Mesodermal cell (in vitro differentiated cells): ENCODE results near the gene EBF4.

Experiments
- H3K27ac ChIP-seq: 2 replicates; pipeline ENCODE4 v1.7.0; 2013; ENCODE audit warnings: mild to moderate bottlenecking, low read depth, low read length, moderate library complexity; ENCODE audit not compliant: severe bottlenecking
- H3K36me3 ChIP-seq: 2 replicates; pipeline ENCODE4 v1.7.1; 2013; ENCODE audit warnings: mild to moderate bottlenecking, low read length, moderate library complexity; ENCODE audit not compliant: control insufficient read depth, insufficient read depth
- H3K4me1 ChIP-seq: one replicate; pipeline ENCODE4 v1.7.1; 2013; ENCODE audit warnings: mild to moderate bottlenecking, low read length; ENCODE audit not compliant: insufficient read depth, control insufficient read depth, poor library complexity, severe bottlenecking
- H3K4me3 ChIP-seq: 2 replicates; pipeline ENCODE4 v1.7.0; 2013; ENCODE audit warnings: low read length, control low read depth, mild to moderate bottlenecking; ENCODE audit not compliant: insufficient read depth, poor library complexity, severe bottlenecking; ENCODE audit errors: extremely low read depth
- H3K9me3 ChIP-seq: 2 replicates; pipeline ENCODE4 v1.7.1; 2013; ENCODE audit warnings: mild to moderate bottlenecking, low read length, moderate library complexity; ENCODE audit not compliant: control insufficient read depth
- WGBS, 2 experiments: methylation state at CpG; one replicate each; pipeline ENCODE4 v1.1.5; 2013; ENCODE audit warnings: missing lambda C conversion rate in 2 of 2; ENCODE audit not compliant: insufficient coverage in 2 of 2; 5-methylcytosine and 5-hydroxymethylcytosine counted together

The EBF4 gene

DNA sequence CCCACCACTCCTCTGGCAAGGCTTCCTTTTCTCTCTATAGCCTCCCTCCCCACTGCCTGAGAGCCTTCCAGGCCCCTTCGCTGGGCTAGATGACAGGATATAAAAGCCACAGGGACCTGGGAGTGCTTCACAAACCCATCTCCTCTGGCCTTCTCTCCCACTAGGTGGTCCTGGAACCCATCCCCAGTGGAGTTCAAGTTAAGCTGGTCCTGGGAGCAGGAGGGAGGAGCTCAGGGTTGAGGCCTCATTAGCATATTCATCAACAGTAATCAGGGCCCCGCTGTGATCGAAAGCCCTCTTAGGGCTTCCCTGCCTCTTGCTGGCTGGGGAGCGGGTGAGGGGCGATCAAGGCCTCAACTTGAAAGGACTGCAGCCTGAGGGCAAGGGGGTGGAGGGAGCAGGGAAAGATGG, 9.1 kb downstream of the EBF4 start:
- Histone ChIP-seq H3K4me3 (no peak overlapping the region), H3K27ac (no peak overlapping the region), H3K9me3 (no peaks in the 10 kb centered on the region), H3K36me3 (no peaks in the 10 kb centered on the region), H3K4me1 (peaks cover 4% of the 10 kb centered on the region)
- 0 to 25% methylated on average over 2 to 3 of the region's 5 CpGs for WGBS, 2 experiments

DNA sequence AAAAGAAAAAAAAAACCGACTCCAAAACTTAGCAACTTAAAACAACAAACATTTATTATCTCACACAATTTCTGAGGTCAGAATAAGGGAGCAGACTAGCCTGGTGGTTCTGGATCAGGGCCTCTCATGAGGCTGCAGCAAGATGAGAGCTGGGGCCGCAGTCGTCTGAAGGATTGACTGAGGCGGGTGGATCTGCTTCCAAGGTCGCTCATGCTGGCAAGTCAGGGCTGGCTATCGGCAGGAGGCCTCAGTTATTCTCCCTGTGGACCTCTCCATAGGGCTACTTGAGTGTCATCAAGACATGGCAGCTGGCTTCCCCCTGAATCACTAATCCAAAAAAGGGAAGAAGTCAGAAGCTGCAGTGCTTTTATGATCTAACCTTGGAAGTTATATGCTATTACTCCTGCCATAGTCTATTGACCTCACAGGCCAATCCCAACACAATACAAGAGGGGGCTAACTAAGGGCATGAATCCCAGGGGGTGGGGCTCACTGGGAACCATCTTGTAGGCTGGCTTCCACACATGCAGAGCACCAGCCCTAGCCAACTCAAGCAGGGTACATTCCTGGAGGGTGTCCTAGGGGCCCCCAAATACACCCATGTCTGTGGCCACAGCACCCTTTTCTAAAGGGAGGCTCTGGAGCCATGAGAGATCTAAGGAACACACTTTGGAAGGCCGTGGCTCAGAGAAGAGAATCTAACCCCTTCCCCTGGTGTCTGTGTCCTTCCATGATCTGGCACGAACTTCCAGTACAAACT, 11.3 kb downstream of the EBF4 start:
- Histone ChIP-seq H3K27ac (no peak overlapping the region), H3K4me1 (peaks cover 4% of the 10 kb centered on the region), H3K9me3 (no peaks in the 10 kb centered on the region), H3K4me3 (no peak overlapping the region), H3K36me3 (no peaks in the 10 kb centered on the region)
- WGBS, 2 experiments, result 87 to 90% methylated on average over 6 to 7 of the region's 8 CpGs

DNA sequence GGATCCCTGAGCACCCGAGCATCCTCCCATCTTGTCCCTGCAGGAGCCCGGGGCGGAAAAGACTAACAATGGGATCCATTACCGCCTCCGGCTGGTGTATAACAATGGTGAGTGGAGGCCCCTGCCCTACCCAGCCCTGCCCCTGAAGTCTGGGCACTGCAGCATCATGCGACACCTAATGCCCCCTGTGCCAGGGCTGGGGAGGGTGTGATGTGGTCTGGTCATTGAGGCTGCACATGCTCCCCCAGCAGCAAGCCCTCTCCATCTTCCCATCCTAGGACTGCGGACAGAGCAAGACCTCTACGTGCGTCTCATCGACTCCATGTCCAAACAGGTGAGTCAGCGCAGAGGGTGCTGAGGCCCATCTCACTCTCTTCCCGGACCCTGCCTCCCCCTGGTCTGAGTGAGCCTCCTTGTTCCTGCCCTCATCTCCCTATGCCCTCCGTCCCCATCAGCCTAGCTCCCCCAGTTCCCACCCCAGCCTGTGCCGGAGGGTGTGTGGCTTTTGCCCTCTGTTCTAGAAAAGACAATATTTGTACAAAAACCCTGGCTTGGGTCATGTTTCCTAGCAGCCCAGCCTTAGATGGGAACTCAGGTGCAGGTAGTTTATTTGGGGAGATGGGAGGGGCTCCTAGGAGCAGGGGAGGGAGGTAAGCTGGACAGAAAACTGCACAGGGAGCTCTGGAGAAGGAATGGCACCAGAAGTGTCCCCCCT, 13.5 kb downstream of the EBF4 start:
- Histone ChIP-seq H3K9me3 (no peaks in the 10 kb centered on the region), H3K4me1 (peaks cover 4% of the 10 kb centered on the region), H3K36me3 (no peaks in the 10 kb centered on the region), H3K4me3 (no peak overlapping the region), H3K27ac (no peak overlapping the region)
- 80 to 86% methylated on average over 11 of the region's 14 CpGs for WGBS, 2 experiments

DNA sequence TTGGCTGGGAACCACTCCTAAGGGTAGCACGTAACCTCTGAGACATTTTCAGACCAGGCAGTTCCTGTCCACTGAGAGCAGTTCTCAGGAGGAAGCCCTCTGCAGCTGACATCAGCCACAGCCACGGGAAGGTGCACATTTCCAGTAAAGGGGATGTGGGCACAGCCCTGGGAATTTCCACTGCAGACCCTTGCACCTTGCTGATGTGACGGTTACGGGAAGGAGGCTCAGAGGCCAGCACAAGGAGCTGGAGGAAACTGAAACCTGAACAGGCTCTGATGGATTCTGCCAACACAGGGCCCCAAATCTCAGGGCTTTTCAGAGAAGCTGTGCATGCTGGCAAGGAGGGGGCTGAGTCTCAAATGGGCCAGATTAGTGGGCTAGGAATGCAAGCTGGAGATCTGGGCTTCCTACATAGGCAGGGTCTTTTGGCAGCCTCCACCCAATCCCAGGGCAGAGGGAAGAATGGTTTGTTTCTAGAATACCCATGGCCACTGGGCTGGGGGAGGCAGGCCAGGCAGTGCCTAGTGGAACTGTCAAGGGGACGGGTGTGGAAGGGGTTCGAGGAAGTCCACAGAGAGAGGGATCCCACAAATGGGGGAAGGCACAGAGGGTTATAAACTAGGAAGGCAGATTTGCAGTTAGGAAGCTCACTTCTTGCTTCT, 14.2 kb downstream of the EBF4 start:
- H3K36me3 ChIP-seq, result no peaks in the 10 kb centered on the region
- H3K4me1 ChIP-seq, result no peaks in the 10 kb centered on the region
- WGBS, 2 experiments, result 81 to 83% methylated on average over 4 to 6 of the region's 6 CpGs
- no peak overlapping the region for H3K27ac ChIP-seq
- no peak overlapping the region for H3K4me3 ChIP-seq
- H3K9me3 ChIP-seq, result no peaks in the 10 kb centered on the region

DNA sequence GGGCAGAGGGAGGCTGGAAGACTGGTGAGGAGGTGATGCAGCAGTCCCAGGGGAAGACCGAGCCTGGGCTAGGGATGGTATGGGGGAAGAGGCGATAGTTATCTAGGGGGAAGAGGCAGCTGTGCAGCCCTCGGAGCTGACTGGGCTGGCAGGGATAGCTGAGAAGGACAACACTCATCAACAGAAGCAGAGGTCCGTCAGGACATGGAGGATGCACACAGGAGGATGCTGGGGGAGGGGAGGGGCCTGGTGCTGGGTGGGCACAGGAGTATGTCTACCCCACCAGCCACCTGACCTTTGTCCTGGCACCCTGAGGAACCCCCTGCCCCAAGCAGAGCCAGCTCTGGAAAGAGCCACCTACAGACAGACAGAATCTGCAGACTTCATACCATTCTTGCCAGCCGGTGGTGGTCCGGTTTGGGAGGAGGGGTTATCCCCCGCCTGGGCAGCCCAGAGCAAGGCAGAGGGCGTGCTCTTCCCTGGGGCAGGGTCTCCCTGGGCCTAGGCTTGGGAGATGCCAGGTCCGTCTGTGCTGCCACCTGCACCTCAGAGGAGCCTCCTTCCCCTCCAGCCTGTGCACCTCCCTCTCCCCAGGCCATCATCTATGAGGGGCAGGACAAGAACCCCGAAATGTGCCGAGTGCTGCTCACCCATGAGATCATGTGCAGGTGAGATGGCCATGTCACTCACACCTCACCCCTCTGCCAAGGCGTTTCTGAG, 14.9 kb downstream of the EBF4 start:
- Histone ChIP-seq H3K9me3 (no peaks in the 10 kb centered on the region), H3K4me1 (no peaks in the 10 kb centered on the region), H3K27ac (no peak overlapping the region), H3K4me3 (no peak overlapping the region), H3K36me3 (no peaks in the 10 kb centered on the region)
- 91 to 96% methylated on average over 5 to 9 of the region's 12 CpGs for WGBS, 2 experiments

DNA sequence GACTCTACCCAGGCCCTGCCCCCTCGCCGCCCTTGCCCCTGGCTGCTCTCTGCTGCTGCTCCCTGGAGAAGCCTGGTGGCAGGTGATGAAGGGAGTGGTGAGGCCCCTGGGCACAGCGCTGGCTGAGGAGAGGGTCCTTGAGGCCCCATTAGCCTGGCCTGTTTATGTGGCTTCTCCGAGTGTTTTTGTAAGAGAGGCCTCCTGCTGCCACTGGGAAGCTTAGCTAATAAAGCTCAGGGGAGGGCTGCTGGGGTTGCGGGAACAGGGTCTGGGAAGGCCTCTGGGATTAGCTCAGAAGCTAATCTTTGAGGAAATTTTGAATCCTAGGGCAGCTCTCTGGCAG, 15.5 kb downstream of the EBF4 start:
- H3K4me1 ChIP-seq, result no peaks in the 10 kb centered on the region
- H3K27ac ChIP-seq, result no peak overlapping the region
- 33 to 73% methylated on average over 1 to 4 of the region's 5 CpGs for WGBS, 2 experiments
- no peak overlapping the region for H3K4me3 ChIP-seq
- H3K9me3 ChIP-seq, result no peaks in the 10 kb centered on the region
- H3K36me3 ChIP-seq, result no peaks in the 10 kb centered on the region

DNA sequence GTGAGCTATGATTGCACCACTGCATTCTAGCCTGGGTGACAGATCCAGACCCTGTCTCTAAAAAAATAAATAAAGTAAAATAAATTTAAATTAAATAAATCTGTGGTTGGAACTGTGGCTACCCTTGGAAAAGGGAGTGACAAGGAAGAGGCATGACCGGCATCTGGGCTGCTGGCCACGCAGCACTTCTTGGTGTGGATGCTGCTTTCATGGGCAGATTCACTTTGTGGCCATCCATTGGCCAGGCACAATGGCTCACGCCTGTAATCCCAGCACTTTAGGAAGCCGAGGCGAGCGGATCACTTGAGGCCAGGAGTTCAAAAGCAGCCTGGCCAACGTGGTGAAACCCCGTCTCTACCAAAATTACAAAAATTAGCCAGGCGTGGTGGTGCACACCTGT, 16.1 kb downstream of the EBF4 start:
- Histone ChIP-seq H3K9me3 (no peaks in the 10 kb centered on the region), H3K27ac (no peak overlapping the region), H3K36me3 (no peaks in the 10 kb centered on the region), H3K4me1 (no peaks in the 10 kb centered on the region), H3K4me3 (no peak overlapping the region)
- 90 to 94% methylated on average over 9 of the region's 9 CpGs for WGBS, 2 experiments

DNA sequence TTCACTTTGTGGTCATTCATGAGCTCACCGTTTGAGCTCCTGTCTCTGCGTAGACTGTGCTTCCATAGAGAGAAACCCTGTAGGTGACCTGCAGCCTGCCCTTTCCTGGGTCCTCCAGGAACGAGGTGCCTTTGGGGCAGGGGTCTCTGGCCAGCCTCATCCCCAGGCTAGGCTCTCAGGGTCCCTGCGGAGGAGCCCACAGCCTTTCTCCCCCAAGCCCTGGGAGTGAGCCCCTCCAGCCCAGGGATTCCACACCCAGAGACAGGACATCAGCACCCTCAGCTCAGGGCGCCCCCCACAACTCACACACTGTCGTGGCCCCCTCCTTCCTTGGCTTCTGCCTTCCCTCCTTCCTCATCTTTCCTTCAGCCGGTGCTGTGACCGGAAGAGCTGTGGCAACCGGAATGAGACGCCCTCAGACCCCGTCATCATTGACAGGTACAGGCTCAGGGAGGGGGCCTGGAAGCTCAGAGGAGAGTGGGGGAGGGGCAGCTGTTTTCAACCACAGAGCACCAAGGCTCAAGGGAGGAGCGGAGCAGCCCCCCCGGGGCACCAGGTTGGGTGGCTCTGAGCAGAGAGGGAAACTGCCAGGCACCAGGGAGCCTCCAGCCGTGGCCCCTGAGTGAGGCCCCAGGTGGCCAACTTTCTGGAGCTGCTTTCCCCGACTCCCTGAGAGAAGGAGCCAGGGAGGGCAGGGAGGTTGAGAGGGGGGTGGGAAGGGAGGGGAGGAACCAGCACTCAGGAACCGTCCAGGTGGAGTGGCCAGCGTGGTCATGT, 16.8 kb downstream of the EBF4 start:
- 53 to 68% methylated on average over 10 to 14 of the region's 17 CpGs for WGBS, 2 experiments

DNA sequence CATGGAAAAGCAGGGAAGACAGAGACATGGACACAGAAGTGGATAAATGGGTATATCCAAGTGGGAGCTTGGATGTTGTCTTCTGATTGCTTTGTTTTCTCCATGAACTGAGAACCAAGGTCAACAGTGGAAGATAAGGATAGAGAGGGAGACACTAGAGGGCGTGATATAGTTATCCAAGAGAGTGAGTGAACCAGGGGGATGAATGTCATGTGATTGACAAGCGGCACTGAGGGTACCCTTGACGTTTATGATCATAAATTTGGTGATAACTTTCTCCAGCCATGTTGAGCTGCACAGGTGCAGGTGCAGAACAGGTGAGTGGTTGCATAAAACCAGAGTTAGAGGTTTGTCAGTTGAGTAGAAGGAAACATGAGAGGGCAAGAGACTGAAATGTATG, 20.7 kb downstream of the EBF4 start:
- Histone ChIP-seq H3K4me3 (no peak overlapping the region), H3K4me1 (no peaks in the 10 kb centered on the region), H3K9me3 (no peaks in the 10 kb centered on the region), H3K27ac (no peak overlapping the region), H3K36me3 (no peaks in the 10 kb centered on the region)
- WGBS, 2 experiments, result 13 to 28% methylated on average over 1 to 3 of the region's 3 CpGs

More for the DNA sequence above, 16.8 kb downstream of the EBF4 start:
- no peak overlapping the region for H3K27ac ChIP-seq
- no peaks in the 10 kb centered on the region for H3K36me3 ChIP-seq
- H3K4me1 ChIP-seq, result no peaks in the 10 kb centered on the region
- H3K4me3 ChIP-seq, result no peak overlapping the region
- H3K9me3 ChIP-seq, result no peaks in the 10 kb centered on the region

DNA sequence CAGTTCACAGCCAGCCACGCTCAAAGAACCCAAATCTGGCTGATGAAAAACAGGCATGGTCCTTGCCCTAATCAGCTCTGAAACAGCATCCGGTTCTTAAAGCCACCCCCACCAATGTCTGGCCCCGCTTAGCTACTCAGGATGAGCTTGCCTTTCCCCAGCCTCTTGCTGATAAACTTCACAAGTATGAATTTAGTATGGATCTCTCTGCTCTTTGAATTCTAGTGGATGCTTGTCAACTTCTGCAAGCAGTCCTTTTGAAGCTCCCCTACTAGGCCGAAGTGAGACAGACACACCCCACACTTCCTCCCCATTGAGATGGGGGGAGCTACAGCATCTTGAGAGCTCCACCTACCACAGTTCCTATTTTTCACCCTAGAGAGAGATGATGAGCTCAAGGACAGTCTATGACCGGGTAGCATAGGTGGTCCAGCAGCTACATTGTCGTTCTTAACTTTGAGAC, 36.7 kb downstream of the EBF4 start:
- Histone ChIP-seq H3K4me1 (no peaks in the 10 kb centered on the region), H3K4me3 (no peak overlapping the region), H3K9me3 (no peaks in the 10 kb centered on the region), H3K27ac (no peak overlapping the region), H3K36me3 (no peaks in the 10 kb centered on the region)
- WGBS, 2 experiments, result 68 to 74% methylated on average over 3 of the region's 6 CpGs
